Measurements from ENCODE around the gene P2RY8.

- TF ChIP-seq CTCF (IDR thresholded peaks at IDR 0.05) (no peak), EZH2 (IDR thresholded peaks at IDR 0.05; ENCODE audit: borderline replicate concordance, insufficient read depth, low read depth, low read length, poor library complexity, severe bottlenecking) (no peak)
Measured at GRCh38 chrX:1440506-1440905, 96.5 kb downstream of the P2RY8 start.

Measured in B cell (primary cell).